GM23248 (cell line): ENCODE data around the gene JMJD1C. TPM values are rescaled to one million over a fixed set of nuclear protein-coding genes. Genes with fewer than 3 reads are reported as not detected.

ENCODE experiments used
- DNase-seq: peaks from one replicate; pipeline ENCODE4 v3.0.0-alpha.2; 2015
- H2AFZ ChIP-seq: fragments of 200-600 bp; sonication (generic); 2 replicates; pipeline ENCODE4 v1.6.1; 2016; ENCODE audit warnings: antibody characterized with exemption
- H3F3A ChIP-seq: fragments of 200-600 bp; sonication (generic); 2 replicates; pipeline ENCODE4 v1.6.1; 2016; ENCODE audit warnings: mild to moderate bottlenecking, antibody characterized with exemption, mixed run types; ENCODE audit not compliant: insufficient read depth
- H3K27ac ChIP-seq: fragments of 200-600 bp; sonication (generic); 2 replicates; pipeline ENCODE4 v1.5.1; 2016; ENCODE audit warnings: mild to moderate bottlenecking
- H3K27me3 ChIP-seq: fragments of 200-600 bp; sonication (generic); replicated peaks from 2 replicates; pipeline ENCODE4 v1.6.1; 2016; ENCODE audit warnings: mild to moderate bottlenecking; ENCODE audit not compliant: insufficient read depth
- H3K36me3 ChIP-seq: fragments of 200-600 bp; sonication (generic); 2 replicates; pipeline ENCODE4 v1.6.1; 2016; ENCODE audit warnings: low read depth, mild to moderate bottlenecking
- H3K4me1 ChIP-seq: fragments of 200-600 bp; sonication (generic); 2 replicates; pipeline ENCODE4 v1.6.1; 2016; ENCODE audit warnings: mild to moderate bottlenecking; ENCODE audit not compliant: insufficient read depth
- H3K4me2 ChIP-seq: fragments of 200-600 bp; sonication (generic); one replicate; pipeline ENCODE4 v1.6.1; 2016; ENCODE audit warnings: mild to moderate bottlenecking; ENCODE audit not compliant: unreplicated experiment
- H3K4me3 ChIP-seq: fragments of 200-600 bp; sonication (generic); 2 replicates; pipeline ENCODE4 v1.5.1; 2016; ENCODE audit warnings: mild to moderate bottlenecking
- H3K79me2 ChIP-seq: fragments of 200-600 bp; sonication (generic); 2 replicates; pipeline ENCODE4 v1.6.1; 2016; ENCODE audit warnings: mild to moderate bottlenecking; ENCODE audit not compliant: insufficient read depth
- H3K9ac ChIP-seq: fragments of 200-600 bp; sonication (generic); 2 replicates; pipeline ENCODE4 v1.6.1; 2016; ENCODE audit warnings: mild to moderate bottlenecking
- H3K9me2 ChIP-seq: fragments of 200-600 bp; sonication (generic); 2 replicates; pipeline ENCODE4 v1.6.1; 2016; ENCODE audit warnings: mixed run types, mild to moderate bottlenecking, moderate library complexity; ENCODE audit not compliant: insufficient read depth
- H3K9me3 ChIP-seq: fragments of 200-600 bp; sonication (generic); one replicate; pipeline ENCODE4 v1.6.1; 2017; ENCODE audit warnings: low read depth
- H4K20me1 ChIP-seq: fragments of 200-600 bp; sonication (generic); 2 replicates; pipeline ENCODE4 v1.6.0; 2016; ENCODE audit not compliant: insufficient read depth
- EZH2 ChIP-seq: fragments of 200-600 bp; sonication (generic); IDR thresholded peaks from 2 replicates; pipeline ENCODE4 v1.6.1; 2018; ENCODE audit warnings: antibody characterized with exemption, mild to moderate bottlenecking; ENCODE audit not compliant: insufficient read depth, poor library complexity, severe bottlenecking
- EZH2phosphoT487 ChIP-seq: fragments of 200-600 bp; sonication (generic); IDR thresholded peaks from 2 replicates; pipeline ENCODE4 v1.6.1; 2018; ENCODE audit warnings: antibody characterized with exemption, moderate library complexity, mild to moderate bottlenecking, low read depth; ENCODE audit not compliant: insufficient read depth
- WGBS, 2 experiments: methylation state at CpG; one replicate each; pipeline ENCODE4 v1.1.6; 2015 to 2017; ENCODE audit warnings: low lambda C conversion rate in 2 of 2, low coverage in 1 of 2; ENCODE audit errors: missing lambda C conversion rate in 2 of 2; 5-methylcytosine and 5-hydroxymethylcytosine counted together
- in situ Hi-C: fragments of 300-500 bp; cut with MboI; formaldehyde crosslinking; loops from 2 replicates; pipeline ENCODE4 v1.15.0; 2020
- polyA plus RNA-seq: library from polyadenylated mRNA; unstranded; fragments of >200 nt; fragmentation: Nextera tagmentation; extraction: Ambion mirVana; gene quantifications from 2 replicates; pipeline ENCODE4 v1.2.1, GENCODE V29; 2016
- total RNA-seq: library from RNA; depleted of rRNA; stranded (reverse); fragments of >200 nt; shearing (Covaris generic); gene quantifications from 2 replicates; pipeline ENCODE4 v1.2.3, GENCODE V29; 2014

JMJD1C gene
- total and polyA plus RNA-seq, 2 experiments from 2014 or later: 34.6 to 74.3 TPM

DNA sequence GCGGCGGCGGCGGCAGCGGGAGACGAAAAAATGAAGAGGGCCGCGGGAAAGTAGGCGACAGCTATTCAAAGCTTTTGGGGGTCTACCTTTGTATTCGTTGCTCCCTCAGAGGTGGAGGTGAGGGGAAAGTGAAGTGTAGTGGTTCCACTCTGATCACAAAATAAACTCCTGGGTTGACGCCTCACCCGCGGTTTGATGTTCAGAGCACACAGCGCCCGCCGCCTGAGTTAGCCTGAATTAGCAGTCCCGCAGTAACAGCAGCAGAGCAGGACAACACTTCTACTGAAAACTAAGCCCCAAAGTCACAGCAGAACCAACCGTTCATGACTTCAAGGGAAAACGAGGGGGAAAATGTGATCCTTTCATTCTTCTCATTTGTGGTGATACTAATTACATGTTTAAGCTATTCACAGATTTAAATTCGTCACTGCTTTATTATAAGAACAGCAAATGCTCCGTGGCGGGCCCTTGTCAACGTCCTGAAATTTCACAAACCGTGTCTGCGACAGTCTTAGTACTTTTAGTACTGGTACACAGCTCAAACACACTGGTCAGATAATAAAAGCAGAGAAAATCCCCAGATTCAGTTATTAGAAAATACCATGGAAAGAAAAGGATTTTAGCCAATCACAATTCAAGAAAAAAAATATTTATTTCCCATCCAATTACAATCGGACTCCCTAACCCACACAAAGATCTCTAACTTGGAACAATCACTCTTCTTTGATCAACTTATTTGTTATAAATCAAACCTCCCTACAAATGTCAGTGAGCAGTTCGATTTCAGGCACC lies 563 bp upstream of the JMJD1C start:
- no peaks in the 10 kb centered on the region for H3K36me3 ChIP-seq
- H3K9me3 ChIP-seq: no peaks in the 10 kb centered on the region
- DNase-seq: peak; percentile 79
- no peaks in the 10 kb centered on the region for H3K27me3 ChIP-seq
- in situ Hi-C loops: no loop called here
- H3K4me2 ChIP-seq: peak overlapping the region; percentile 91
- H3K4me3 ChIP-seq: peak overlapping the region; percentile 79
- H3K9me2 ChIP-seq: no peaks in the 10 kb centered on the region
- TF ChIP-seq EZH2 (no peak), EZH2phosphoT487 (no peak)
- H3K4me1 ChIP-seq: peaks cover 33% of the 10 kb centered on the region
- peaks cover 91% of the 10 kb centered on the region for H3K79me2 ChIP-seq
- peak overlapping the region; percentile 68 for H2AFZ ChIP-seq
- peak overlapping the region; percentile 86 for H3K9ac ChIP-seq
- WGBS, 2 experiments: 7 to 10% methylated on average over 18 to 27 of the region's 27 CpGs
- peak overlapping the region; percentile 81 for H3K27ac ChIP-seq
- H4K20me1 ChIP-seq: peaks cover 6% of the 10 kb centered on the region; the same call in 1 of the 2 replicates
- peaks cover 26% of the 10 kb centered on the region for H3F3A ChIP-seq

GRCh38 chr10:63464402-63465292 lies 1.1 kb downstream of the JMJD1C start:
- Histone ChIP-seq H3K27ac (peak overlapping the region; percentile 81), H3K9ac (peak overlapping the region; percentile 86), H3K9me2 (no peaks in the 10 kb centered on the region), H2AFZ (peak overlapping the region; percentile 68), H3K4me1 (peaks cover 33% of the 10 kb centered on the region), H3K36me3 (no peaks in the 10 kb centered on the region), H4K20me1 (peaks cover 6% of the 10 kb centered on the region; the same call in 1 of the 2 replicates), H3F3A (peaks cover 26% of the 10 kb centered on the region), H3K27me3 (no peaks in the 10 kb centered on the region), H3K4me2 (peak overlapping the region; percentile 91), H3K4me3 (peak overlapping the region; percentile 79), H3K79me2 (peaks cover 91% of the 10 kb centered on the region), H3K9me3 (no peaks in the 10 kb centered on the region)
- DNase-seq: peak; percentile 36
- WGBS, 2 experiments: 7% methylated on average over 30 to 33 of the region's 35 CpGs
- TF ChIP-seq EZH2: no peak
- TF ChIP-seq EZH2phosphoT487: no peak
- in situ Hi-C loops: no loop called here

- Histone ChIP-seq H3K79me2 (peaks cover 91% of the 10 kb centered on the region), H3K4me3 (no peak overlapping the region), H3K27me3 (no peaks in the 10 kb centered on the region), H3K4me2 (no peak overlapping the region), H3K9me2 (no peaks in the 10 kb centered on the region), H3F3A (peaks cover 28% of the 10 kb centered on the region), H2AFZ (no peak overlapping the region), H3K9ac (no peak overlapping the region), H3K9me3 (no peaks in the 10 kb centered on the region), H3K4me1 (peaks cover 28% of the 10 kb centered on the region), H4K20me1 (peaks cover 6% of the 10 kb centered on the region; the same call in 1 of the 2 replicates), H3K36me3 (no peaks in the 10 kb centered on the region), H3K27ac (no peak overlapping the region)
- WGBS, 2 experiments: 60 to 61% methylated on average over 1 of the region's 1 CpG
- DNase-seq: no peak
- TF ChIP-seq EZH2 (no peak), EZH2phosphoT487 (no peak)
- in situ Hi-C loops: no loop called here
Observed at GRCh38 chr10:63462442-63462841, 3.3 kb downstream of the JMJD1C start.

GRCh38 chr10:63458177-63458576 lies 7.6 kb downstream of the JMJD1C start:
- WGBS, 2 experiments: 94 to 100% methylated on average over 2 of the region's 2 CpGs
- Histone ChIP-seq H3K9ac (no peak overlapping the region), H3K36me3 (no peaks in the 10 kb centered on the region), H3K79me2 (peaks cover 97% of the 10 kb centered on the region), H3F3A (peaks cover 33% of the 10 kb centered on the region), H3K4me1 (peaks cover 32% of the 10 kb centered on the region), H3K27ac (no peak overlapping the region), H3K4me2 (peak overlapping the region; percentile 78), H4K20me1 (no peaks in the 10 kb centered on the region), H3K9me3 (no peaks in the 10 kb centered on the region), H3K4me3 (no peak overlapping the region), H3K9me2 (no peaks in the 10 kb centered on the region), H2AFZ (no peak overlapping the region), H3K27me3 (no peaks in the 10 kb centered on the region)
- in situ Hi-C loops: no loop called here
- TF ChIP-seq EZH2 (no peak), EZH2phosphoT487 (no peak)
- no peak for DNase-seq
